GM12878 (cell line): Measurements from ENCODE around the gene SLC15A4. TPM values are rescaled to one million over a fixed set of nuclear protein-coding genes. Genes with fewer than 3 reads are reported as not detected.

ENCODE experiments used
- ATF3 ChIP-seq: IDR thresholded peaks from 2 replicates; pipeline ENCODE4 v1.6.1; 2011; ENCODE audit warnings: low read depth, mild to moderate bottlenecking, low read length, moderate library complexity, borderline replicate concordance; ENCODE audit errors: extremely low read depth
- ATF7 ChIP-seq: fragments of 450-650 bp; IDR thresholded peaks from 2 replicates; pipeline ENCODE4 v1.6.1; 2016; ENCODE audit warnings: low read depth, mild to moderate bottlenecking
- BCL3 ChIP-seq: IDR thresholded peaks from 2 replicates; pipeline ENCODE4 v1.6.1; 2011; ENCODE audit warnings: borderline replicate concordance, low read depth, mild to moderate bottlenecking, moderate library complexity, low read length; ENCODE audit not compliant: insufficient read depth, poor library complexity, severe bottlenecking
- CEBPB ChIP-seq, 2 experiments: fragments of 150-350 bp in 1 of 2; IDR thresholded peaks; 2 replicates each; pipeline ENCODE4 v1.6.1; 2012 to 2014; ENCODE audit warnings: low read depth in 2 of 2, low read length in 2 of 2, borderline replicate concordance in 1 of 2, inconsistent platforms in 1 of 2
- CHD2 ChIP-seq: IDR thresholded peaks from 2 replicates; pipeline ENCODE4 v1.6.1; 2011; ENCODE audit warnings: low read depth, low read length, improper control_type of control experiment, borderline replicate concordance
- CUX1 ChIP-seq: IDR thresholded peaks from 2 replicates; pipeline ENCODE4 v1.6.1; 2012; ENCODE audit warnings: improper control_type of control experiment, low read depth, low read length; ENCODE audit not compliant: insufficient replicate concordance
- EGR1 ChIP-seq, 2 experiments: IDR thresholded peaks; 1 replicate in 1 of 2; 2 replicates in 1 of 2; pipeline ENCODE4 v1.6.1; 2011 to 2012; ENCODE audit warnings: low read depth in 2 of 2, low read length in 2 of 2, borderline replicate concordance in 1 of 2, mild to moderate bottlenecking in 1 of 2, moderate library complexity in 1 of 2
- IKZF2 ChIP-seq, 2 experiments: fragments of 450-650 bp; IDR thresholded peaks; 2 replicates each; pipeline ENCODE4 v1.6.1; 2017; ENCODE audit warnings: mild to moderate bottlenecking in 2 of 2, moderate library complexity in 2 of 2
- MLLT1 ChIP-seq: fragments of 450-650 bp; IDR thresholded peaks from 2 replicates; pipeline ENCODE4 v1.6.1; 2016; ENCODE audit warnings: mild to moderate bottlenecking
- MYB ChIP-seq: fragments of 150-350 bp; IDR thresholded peaks from 2 replicates; pipeline ENCODE4 v1.6.1; 2014; ENCODE audit warnings: mild to moderate bottlenecking, low read depth, low read length, borderline replicate concordance
- NBN ChIP-seq: fragments of 450-650 bp; IDR thresholded peaks from 2 replicates; pipeline ENCODE4 v1.6.1; 2016
- PAX5 ChIP-seq: IDR thresholded peaks from 2 replicates; pipeline ENCODE4 v1.6.1; 2011; ENCODE audit warnings: low read depth, low read length, borderline replicate concordance
- POU2F2 ChIP-seq: IDR thresholded peaks from 3 replicates; pipeline ENCODE4 v1.6.1; 2011; ENCODE audit warnings: low read depth, mild to moderate bottlenecking, low read length, borderline replicate concordance
- RBBP5 ChIP-seq: fragments of 200-600 bp; sonication (generic); conservative IDR thresholded peaks from 2 replicates; pipeline ENCODE4 v1.6.1; 2016
- RFX5 ChIP-seq: IDR thresholded peaks from 2 replicates; pipeline ENCODE4 v1.6.1; 2011; ENCODE audit warnings: low read depth, low read length, improper control_type of control experiment
- SMARCA5 ChIP-seq: fragments of 450-650 bp; IDR thresholded peaks from 2 replicates; pipeline ENCODE4 v1.6.1; 2017; ENCODE audit warnings: mild to moderate bottlenecking
- SPI1 ChIP-seq: IDR thresholded peaks from 2 replicates; pipeline ENCODE4 v1.6.1; 2011; ENCODE audit warnings: low read depth, mild to moderate bottlenecking, low read length, moderate library complexity, borderline replicate concordance; ENCODE audit not compliant: insufficient read depth
- TCF3 ChIP-seq: IDR thresholded peaks from 2 replicates; pipeline ENCODE4 v1.6.1; 2012; ENCODE audit warnings: low read depth, mild to moderate bottlenecking, low read length, borderline replicate concordance; ENCODE audit not compliant: insufficient read depth
- ZNF217 ChIP-seq: fragments of 450-650 bp; IDR thresholded peaks from 2 replicates; pipeline ENCODE4 v1.6.1; 2017; ENCODE audit warnings: antibody characterized with exemption, mild to moderate bottlenecking
- ZSCAN29 ChIP-seq: fragments of 450-650 bp; IDR thresholded peaks from 2 replicates; pipeline ENCODE4 v1.6.1; 2017; ENCODE audit warnings: mild to moderate bottlenecking, moderate library complexity
- polyA plus RNA-seq, 11 experiments: library from polyadenylated mRNA; depleted of rRNA in 4 of 11; unstranded in 6 of 11; stranded (reverse) in 5 of 11; fragments of >200 nt; fragmentation: Nextera tagmentation in 4 of 11; fragmentation: Illumina TruSeq in 1 of 11; extraction: Ambion mirVana in 4 of 11; extraction: Trizol in 1 of 11; gene quantifications; 1 replicate in 1 of 11; 2 replicates in 10 of 11; pipeline versions ENCODE4 v1.2.1 to v1.2.3, GENCODE V29; 2011 to 2016; ENCODE audit warnings: inconsistent platforms in 2 of 11, missing spikeins in 2 of 11, low read depth in 1 of 11
- total RNA-seq, 4 experiments: library from RNA; depleted of rRNA in 3 of 4; stranded (reverse); fragments of >200 nt in 3 of 4; fragmentation: Illumina TruSeq in 1 of 4; extraction: Trizol in 1 of 4; gene quantifications; 2 replicates each; pipeline versions ENCODE4 v1.2.1 to v1.2.3, GENCODE V29; 2013 to 2021

Gene SLC15A4
- total and polyA plus RNA-seq, 10 of the 15 experiments (the other 5 are each of a cell fraction or from before 2014, with no cell fraction given) = 12.7 to 257 (median 36.6) TPM

- TF ChIP-seq MYB (0 out of 2 replicates have a peak, but pooled peaks have one; percentile 5), RFX5 (0 out of 2 replicates have a peak, but pooled peaks have one; percentile 18), CHD2 (peak; percentile 65; the same call in 1 of the 2 replicates), ZNF217 (no peak), BCL3 (peak; percentile 32), CEBPB (IDR thresholded peaks at IDR 0.05; ENCODE audit: borderline replicate concordance in 1 of 2, low read depth in 2 of 2, low read length in 2 of 2) (no peak), TCF3 (peak; percentile 62; the same call in 1 of the 2 replicates), MLLT1 (peak; percentile 97), EGR1 (IDR thresholded peaks at IDR 0.05; ENCODE audit: borderline replicate concordance in 1 of 2, low read depth in 2 of 2, low read length in 2 of 2) (no peak), IKZF2 (IDR thresholded peaks at IDR 0.05) (peak in 1 of 2 experiments; percentile 57; a peak in 3 of 4 replicates), ATF7 (peak; percentile 43), NBN (peak; percentile 91), ZSCAN29 (no peak), PAX5 (0 out of 2 replicates have a peak, but pooled peaks have one; percentile 18), POU2F2 (peak; percentile 84), SPI1 (peak; percentile 91), ATF3 (no peak), CUX1 (peak; percentile 42), RBBP5 (no peak), SMARCA5 (peak; percentile 55; the same call in 1 of the 2 replicates)
Measured at GRCh38 chr12:128820723-128821432, 2.9 kb downstream of the SLC15A4 start (continued).
